ENCODE data around the gene PCMTD2. TPM values are rescaled to one million over a fixed set of nuclear protein-coding genes. Genes with fewer than 3 reads are reported as not detected.

PCMTD2 gene
- total RNA-seq, 1 donor from 2014 or later, result 104 TPM

DNA sequence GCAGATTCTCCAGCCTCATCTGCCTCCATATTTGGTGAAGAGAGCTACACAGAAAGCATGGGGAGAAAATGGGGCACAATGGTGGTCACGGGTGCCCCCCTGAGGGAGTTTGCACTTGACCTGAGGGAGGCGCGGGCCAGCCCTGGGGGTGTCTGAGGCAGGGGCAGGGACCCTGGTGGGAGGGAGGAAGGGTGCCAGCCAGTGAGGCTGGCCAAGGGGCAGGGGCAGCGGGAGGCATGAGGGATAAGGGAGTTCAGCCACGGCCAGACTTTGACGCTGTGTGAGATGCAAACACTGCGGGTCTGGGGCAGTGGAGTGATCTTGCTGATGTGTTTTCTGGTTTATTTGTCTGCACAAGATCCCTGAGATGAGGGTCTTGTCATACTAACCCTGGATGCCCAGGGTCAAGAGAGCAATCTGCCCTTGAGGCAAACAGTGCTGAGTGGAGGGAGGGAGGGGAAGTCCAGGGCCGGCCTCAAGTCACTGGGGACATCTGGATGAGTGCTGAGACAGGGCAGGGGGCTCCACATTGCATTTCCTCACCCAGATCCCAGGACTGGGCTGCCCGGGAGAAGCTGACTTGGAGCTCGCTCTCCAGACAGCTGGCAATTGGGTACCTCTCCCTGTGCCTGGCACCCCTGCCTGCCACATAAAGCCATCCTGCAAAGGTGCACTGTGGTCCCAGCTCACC, 8.8 kb upstream of the PCMTD2 start:
- TF ChIP-seq, protein P1, sequence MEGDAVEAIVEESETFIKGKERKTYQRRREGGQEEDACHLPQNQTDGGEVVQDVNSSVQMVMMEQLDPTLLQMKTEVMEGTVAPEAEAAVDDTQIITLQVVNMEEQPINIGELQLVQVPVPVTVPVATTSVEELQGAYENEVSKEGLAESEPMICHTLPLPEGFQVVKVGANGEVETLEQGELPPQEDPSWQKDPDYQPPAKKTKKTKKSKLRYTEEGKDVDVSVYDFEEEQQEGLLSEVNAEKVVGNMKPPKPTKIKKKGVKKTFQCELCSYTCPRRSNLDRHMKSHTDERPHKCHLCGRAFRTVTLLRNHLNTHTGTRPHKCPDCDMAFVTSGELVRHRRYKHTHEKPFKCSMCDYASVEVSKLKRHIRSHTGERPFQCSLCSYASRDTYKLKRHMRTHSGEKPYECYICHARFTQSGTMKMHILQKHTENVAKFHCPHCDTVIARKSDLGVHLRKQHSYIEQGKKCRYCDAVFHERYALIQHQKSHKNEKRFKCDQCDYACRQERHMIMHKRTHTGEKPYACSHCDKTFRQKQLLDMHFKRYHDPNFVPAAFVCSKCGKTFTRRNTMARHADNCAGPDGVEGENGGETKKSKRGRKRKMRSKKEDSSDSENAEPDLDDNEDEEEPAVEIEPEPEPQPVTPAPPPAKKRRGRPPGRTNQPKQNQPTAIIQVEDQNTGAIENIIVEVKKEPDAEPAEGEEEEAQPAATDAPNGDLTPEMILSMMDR (IDR thresholded peaks at IDR 0.05; ENCODE audit: unreplicated experiment), result no peak
- no peak for DNase-seq (ENCODE audit: low spot score)
- no peaks in the 10 kb centered on the region for H3K36me3 Mint-ChIP-seq (ENCODE audit: low read depth, unreplicated experiment)
- H3K27me3 Mint-ChIP-seq (ENCODE audit: unreplicated experiment), result peaks cover 11% of the 10 kb centered on the region
- no peaks in the 10 kb centered on the region for H3K9me3 Mint-ChIP-seq (ENCODE audit: unreplicated experiment)
- H3K4me1 Mint-ChIP-seq (ENCODE audit: unreplicated experiment), result no peaks in the 10 kb centered on the region
- no peak overlapping the region for H3K4me3 Mint-ChIP-seq (ENCODE audit: unreplicated experiment)
- no peak overlapping the region for H3K27ac Mint-ChIP-seq (ENCODE audit: unreplicated experiment)

- no peaks in the 10 kb centered on the region for H3K4me1 Mint-ChIP-seq (ENCODE audit: unreplicated experiment)
- no peaks in the 10 kb centered on the region for H3K9me3 Mint-ChIP-seq (ENCODE audit: unreplicated experiment)
- H3K27ac Mint-ChIP-seq (ENCODE audit: unreplicated experiment), result no peak overlapping the region
- no peak overlapping the region for H3K4me3 Mint-ChIP-seq (ENCODE audit: unreplicated experiment)
- H3K36me3 Mint-ChIP-seq (ENCODE audit: low read depth, unreplicated experiment), result no peaks in the 10 kb centered on the region
- H3K27me3 Mint-ChIP-seq (ENCODE audit: unreplicated experiment), result peaks cover 11% of the 10 kb centered on the region
- TF ChIP-seq, protein P1 (IDR thresholded peaks at IDR 0.05; ENCODE audit: unreplicated experiment), result no peak
- DNase-seq (ENCODE audit: low spot score), result no peak
Measured at GRCh38 chr20:64247307-64247618, 8.3 kb upstream of the PCMTD2 start.

DNA sequence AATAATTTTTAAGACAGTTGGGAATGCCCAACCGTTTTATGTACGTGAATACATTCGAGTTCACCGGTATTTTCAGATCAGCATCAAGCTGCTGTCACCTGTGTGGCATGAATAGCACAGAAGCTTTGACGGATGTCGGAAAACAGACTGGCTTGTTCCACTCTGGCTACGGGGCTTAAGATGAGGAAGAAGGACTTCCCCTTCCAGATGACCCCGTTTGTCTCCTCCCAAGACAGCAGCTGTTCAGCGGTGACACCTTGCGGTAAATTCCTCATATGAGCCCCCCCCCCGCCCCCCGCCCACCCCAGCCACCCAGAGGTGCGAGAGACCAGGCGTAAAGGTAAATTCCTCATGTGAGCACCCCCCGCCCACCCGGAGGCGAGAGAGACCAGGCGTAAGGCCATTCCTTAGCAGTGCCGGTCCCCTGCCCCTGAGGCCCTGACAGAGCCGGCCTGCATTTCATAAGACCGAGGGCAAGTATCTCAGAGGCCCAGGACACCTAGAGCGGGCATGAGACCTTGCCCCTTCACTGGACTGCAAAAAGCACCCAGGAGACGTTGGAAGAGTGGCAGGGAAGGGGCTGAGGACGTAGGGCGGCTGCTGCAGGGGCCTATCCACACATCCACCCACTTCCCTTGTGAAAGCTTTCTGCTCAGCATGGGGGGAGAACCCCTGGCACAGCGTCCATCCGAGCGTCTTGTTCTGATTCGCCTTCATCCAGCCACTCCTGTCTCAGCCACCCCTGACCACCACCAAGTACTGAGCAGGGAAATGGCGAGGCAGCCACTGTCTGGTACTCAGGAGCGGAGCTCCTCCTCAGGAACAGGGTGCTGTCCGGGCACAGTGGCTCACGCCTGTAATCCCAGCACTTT, 7.3 kb upstream of the PCMTD2 start:
- Mint-ChIP-seq H3K4me1 (ENCODE audit: unreplicated experiment) (no peaks in the 10 kb centered on the region), H3K36me3 (ENCODE audit: low read depth, unreplicated experiment) (no peaks in the 10 kb centered on the region), H3K4me3 (ENCODE audit: unreplicated experiment) (no peak overlapping the region), H3K9me3 (ENCODE audit: unreplicated experiment) (no peaks in the 10 kb centered on the region), H3K27me3 (ENCODE audit: unreplicated experiment) (peaks cover 11% of the 10 kb centered on the region), H3K27ac (ENCODE audit: unreplicated experiment) (no peak overlapping the region)
- TF ChIP-seq, protein P1 (IDR thresholded peaks at IDR 0.05; ENCODE audit: unreplicated experiment), result no peak
- DNase-seq (ENCODE audit: low spot score), result no peak

GRCh38 chr20:64250027-64250426, 5.5 kb upstream of the PCMTD2 start:
- DNase-seq (ENCODE audit: low spot score), result no peak
- no peak overlapping the region for H3K4me3 Mint-ChIP-seq (ENCODE audit: unreplicated experiment)
- peaks cover 8% of the 10 kb centered on the region for H3K4me1 Mint-ChIP-seq (ENCODE audit: unreplicated experiment)
- TF ChIP-seq, protein P1 (IDR thresholded peaks at IDR 0.05; ENCODE audit: unreplicated experiment), result no peak
- H3K36me3 Mint-ChIP-seq (ENCODE audit: low read depth, unreplicated experiment), result no peaks in the 10 kb centered on the region
- peaks cover 11% of the 10 kb centered on the region for H3K27me3 Mint-ChIP-seq (ENCODE audit: unreplicated experiment)
- H3K27ac Mint-ChIP-seq (ENCODE audit: unreplicated experiment), result no peak overlapping the region
- no peaks in the 10 kb centered on the region for H3K9me3 Mint-ChIP-seq (ENCODE audit: unreplicated experiment)

DNA sequence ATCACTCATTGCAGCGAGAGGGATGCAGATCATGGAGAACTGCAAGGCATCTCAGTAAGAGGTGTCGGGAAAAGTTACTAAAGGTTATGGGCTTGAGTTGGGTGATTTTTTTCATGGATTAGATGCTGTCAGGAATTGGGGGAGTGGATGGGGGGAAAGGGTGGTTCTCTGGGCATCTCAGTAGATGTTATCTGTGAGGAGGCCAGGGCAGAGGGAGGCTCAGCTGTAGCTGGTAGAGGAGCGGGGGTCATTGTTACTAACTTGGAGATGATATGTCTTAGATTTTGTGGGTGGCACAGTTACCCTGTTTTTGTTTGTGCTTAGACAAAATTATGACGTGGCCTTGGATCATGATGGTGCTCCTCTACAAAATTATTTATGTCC, 2.6 kb upstream of the PCMTD2 start:
- H3K36me3 Mint-ChIP-seq (ENCODE audit: low read depth, unreplicated experiment), result peaks cover 5% of the 10 kb centered on the region
- H3K9me3 Mint-ChIP-seq (ENCODE audit: unreplicated experiment), result no peaks in the 10 kb centered on the region
- peaks cover 23% of the 10 kb centered on the region for H3K4me1 Mint-ChIP-seq (ENCODE audit: unreplicated experiment)
- H3K4me3 Mint-ChIP-seq (ENCODE audit: unreplicated experiment), result no peak overlapping the region
- no peak overlapping the region for H3K27ac Mint-ChIP-seq (ENCODE audit: unreplicated experiment)
- peaks cover 6% of the 10 kb centered on the region for H3K27me3 Mint-ChIP-seq (ENCODE audit: unreplicated experiment)
- no peak for DNase-seq (ENCODE audit: low spot score)
- TF ChIP-seq, protein P1 (IDR thresholded peaks at IDR 0.05; ENCODE audit: unreplicated experiment), result no peak
